ENCODE data around the gene C12orf43.

C12orf43 gene

GRCh38 chr12:120971299-120972180, 44.7 kb downstream of the C12orf43 start:
- no peaks in the 10 kb centered on the region for H3K4me1 ChIP-seq
- no peak overlapping the region for H3K4me3 ChIP-seq
- H3K36me3 ChIP-seq, result no peaks in the 10 kb centered on the region
- intact Hi-C loops (cut with DNase I; ENCODE audit: low total_unique reads), result loop anchor here (5.0 to 10.0 kb wide), 3 partner anchors 257 to 389 kb away; partner anchors contain the start of genes CABP1, POP5 and UNC119B
- peaks cover 0 to 3% of the 10 kb centered on the region in 2 donors for H3K27me3 ChIP-seq
- H3K9me3 ChIP-seq, result no peaks in the 10 kb centered on the region
- TF ChIP-seq CTCF (IDR thresholded peaks at IDR 0.05), result peak; percentile 70 to 78
- no peak overlapping the region for H3K27ac ChIP-seq
- no peak for DNase-seq

- no peak for TF ChIP-seq CTCF (IDR thresholded peaks at IDR 0.05)
- intact Hi-C loops (cut with DNase I; ENCODE audit: low total_unique reads), result loop anchor here (5.0 to 10.0 kb wide), 3 partner anchors 256 to 388 kb away; partner anchors contain the start of genes CABP1, POP5 and UNC119B
- DNase-seq, result no peak
Measured at GRCh38 chr12:120970310-120970709, 46.0 kb downstream of the C12orf43 start.

GRCh38 chr12:120965534-120966091, 50.7 kb downstream of the C12orf43 start:
- H3K9me3 ChIP-seq, result no peaks in the 10 kb centered on the region
- intact Hi-C loops (cut with DNase I; ENCODE audit: low total_unique reads), result no loop called here
- TF ChIP-seq CTCF (IDR thresholded peaks at IDR 0.05), result no peak
- no peaks in the 10 kb centered on the region for H3K36me3 ChIP-seq
- no peak overlapping the region for H3K4me3 ChIP-seq
- H3K4me1 ChIP-seq, result no peaks in the 10 kb centered on the region
- DNase-seq, result no peak
- no peak overlapping the region for H3K27ac ChIP-seq
- H3K27me3 ChIP-seq, result peaks cover 0 to 3% of the 10 kb centered on the region in 2 donors

More at GRCh38 chr12:120970310-120970709, 46.0 kb downstream of the C12orf43 start:
- peaks cover 0 to 3% of the 10 kb centered on the region in 2 donors for H3K27me3 ChIP-seq
- H3K36me3 ChIP-seq, result no peaks in the 10 kb centered on the region
- H3K4me3 ChIP-seq, result no peak overlapping the region
- H3K27ac ChIP-seq, result no peak overlapping the region
- H3K9me3 ChIP-seq, result no peaks in the 10 kb centered on the region
- H3K4me1 ChIP-seq, result no peaks in the 10 kb centered on the region

- no peaks in the 10 kb centered on the region for H3K36me3 ChIP-seq
- no peak for TF ChIP-seq CTCF (IDR thresholded peaks at IDR 0.05)
- no peaks in the 10 kb centered on the region for H3K4me1 ChIP-seq
- peaks cover 0 to 3% of the 10 kb centered on the region in 2 donors for H3K27me3 ChIP-seq
- no peak for DNase-seq
- H3K9me3 ChIP-seq, result no peaks in the 10 kb centered on the region
- H3K27ac ChIP-seq, result no peak overlapping the region
- intact Hi-C loops (cut with DNase I; ENCODE audit: low total_unique reads), result no loop called here
- no peak overlapping the region for H3K4me3 ChIP-seq
Measured at GRCh38 chr12:120964298-120964697, 52.0 kb downstream of the C12orf43 start.

GRCh38 chr12:120962532-120963020, 53.7 kb downstream of the C12orf43 start:
- H3K4me1 ChIP-seq, result no peaks in the 10 kb centered on the region
- no peak overlapping the region for H3K27ac ChIP-seq
- no peak for TF ChIP-seq CTCF (IDR thresholded peaks at IDR 0.05)
- H3K4me3 ChIP-seq, result no peak overlapping the region
- H3K36me3 ChIP-seq, result no peaks in the 10 kb centered on the region
- DNase-seq, result no peak
- H3K9me3 ChIP-seq, result no peaks in the 10 kb centered on the region
- peaks cover 0 to 4% of the 10 kb centered on the region in 2 donors for H3K27me3 ChIP-seq
- intact Hi-C loops (cut with DNase I; ENCODE audit: low total_unique reads), result no loop called here

Measured in tibial artery (tissue), 4 donors.